Esophagus squamous epithelium (tissue), 5 donors: Measurements from ENCODE around the gene AUTS2. TPM values are rescaled to one million over a fixed set of nuclear protein-coding genes. Genes with fewer than 3 reads are reported as not detected.

Source experiments
- DNase-seq: peaks from one replicate; lab custom pipeline; 2025; lab: John Stamatoyannopoulos, UW
- H3K27ac ChIP-seq, 4 donors: fragments of 200-600 bp; sonication (generic); one replicate each; pipeline ENCODE4 v1.5.1; 2016 to 2019; ENCODE audit warnings: mild to moderate bottlenecking in 1 of 4
- H3K27me3 ChIP-seq, 4 donors: fragments of 200-600 bp; sonication (generic); 1 replicate in 3 of 4; 2 replicates in 1 of 4; pipeline versions ENCODE4 v1.5.1 to v1.6.0; 2017 to 2021; ENCODE audit warnings: antibody characterized with exemption in 1 of 4
- H3K36me3 ChIP-seq, 3 donors: fragments of 200-600 bp; sonication (generic); one replicate each; pipeline ENCODE4 v1.5.1; 2016 to 2019
- H3K4me1 ChIP-seq, 3 donors: fragments of 200-600 bp; sonication (generic); one replicate each; pipeline ENCODE4 v1.5.1; 2017 to 2019
- H3K4me3 ChIP-seq, 4 donors: fragments of 200-600 bp; sonication (generic); 1 replicate in 3 of 4; 2 replicates in 1 of 4; pipeline ENCODE4 v1.5.1; 2016 to 2019; ENCODE audit warnings: mild to moderate bottlenecking in 2 of 4, moderate library complexity in 1 of 4
- H3K9me3 ChIP-seq, 3 donors: fragments of 200-600 bp; sonication (generic); one replicate each; pipeline ENCODE4 v1.5.1; 2016 to 2019
- POLR2A ChIP-seq, 4 donors: fragments of 450-650 bp; IDR thresholded peaks; one replicate each; pipeline ENCODE4 v1.6.1; 2017; ENCODE audit warnings: antibody characterized with exemption in 4 of 4, mild to moderate bottlenecking in 4 of 4, moderate library complexity in 3 of 4
- WGBS, 2 donors: methylation state at CpG; one replicate each; pipeline ENCODE4 v1.1.5; 2018; 5-methylcytosine and 5-hydroxymethylcytosine counted together
- intact Hi-C: fragments of 100-400 bp; cut with DNase I; formaldehyde crosslinking; loops from one replicate; pipeline ENCODE4 v1.15.0; 2022
- total RNA-seq, 4 donors: library from RNA; depleted of rRNA; stranded (reverse); fragments of >200 nt; gene quantifications; one replicate each; pipeline ENCODE4 v1.1.0, GENCODE V29; 2016
- TF ChIP-seq, protein P1 (sequence below), 6 experiments: fragments of 450-650 bp in 4 of 6; fragments of 200-600 bp in 2 of 6; sonication (generic) in 2 of 6; IDR thresholded peaks; one replicate each; pipeline ENCODE4 v1.5.1; 2016 to 2019; ENCODE audit warnings: antibody characterized with exemption in 6 of 6, mild to moderate bottlenecking in 4 of 6, moderate library complexity in 4 of 6
- donor health status: DM: yes; HTN: yes; CAD: no.

AUTS2 gene
- total RNA-seq, 4 donors from 2014 or later, result 9.5 to 36.2 (median 23.0) TPM

DNA sequence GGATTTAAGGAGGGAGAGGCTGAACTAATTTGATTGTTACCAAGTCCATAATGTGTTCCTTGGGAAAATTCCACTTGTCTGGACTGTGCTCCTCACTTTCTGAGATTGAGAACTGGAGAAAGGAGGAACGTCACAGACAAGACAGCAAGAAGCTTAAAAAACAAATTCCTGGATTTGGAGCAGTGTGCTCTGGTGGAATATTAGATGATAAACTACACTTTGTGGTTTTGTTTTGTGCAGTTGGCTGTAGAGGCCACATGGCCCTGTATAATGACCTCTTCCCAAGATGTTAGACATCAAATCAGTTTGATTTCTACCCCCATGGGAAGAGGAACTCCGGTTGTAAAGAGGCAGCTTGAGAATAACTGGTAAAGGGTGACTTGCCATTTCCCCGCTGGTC is 1112.4 kb downstream of the AUTS2 start:
- H3K36me3 ChIP-seq, result no peaks in the 10 kb centered on the region
- H3K27ac ChIP-seq, result peak overlapping the region; percentile 18 to 77 (median 70)
- no peaks in the 10 kb centered on the region for H3K27me3 ChIP-seq
- no peaks in the 10 kb centered on the region for H3K9me3 ChIP-seq
- H3K4me3 ChIP-seq, result no peak overlapping the region
- intact Hi-C loops, result no loop called here
- DNase-seq, result no peak
- 47 to 69% methylated on average over 3 of the region's 3 CpGs for WGBS, 2 donors
- peaks cover 18 to 76% (median 27%) of the 10 kb centered on the region in 3 donors for H3K4me1 ChIP-seq
- TF ChIP-seq POLR2A (IDR thresholded peaks at IDR 0.05), result no peak
- TF ChIP-seq, protein P1, sequence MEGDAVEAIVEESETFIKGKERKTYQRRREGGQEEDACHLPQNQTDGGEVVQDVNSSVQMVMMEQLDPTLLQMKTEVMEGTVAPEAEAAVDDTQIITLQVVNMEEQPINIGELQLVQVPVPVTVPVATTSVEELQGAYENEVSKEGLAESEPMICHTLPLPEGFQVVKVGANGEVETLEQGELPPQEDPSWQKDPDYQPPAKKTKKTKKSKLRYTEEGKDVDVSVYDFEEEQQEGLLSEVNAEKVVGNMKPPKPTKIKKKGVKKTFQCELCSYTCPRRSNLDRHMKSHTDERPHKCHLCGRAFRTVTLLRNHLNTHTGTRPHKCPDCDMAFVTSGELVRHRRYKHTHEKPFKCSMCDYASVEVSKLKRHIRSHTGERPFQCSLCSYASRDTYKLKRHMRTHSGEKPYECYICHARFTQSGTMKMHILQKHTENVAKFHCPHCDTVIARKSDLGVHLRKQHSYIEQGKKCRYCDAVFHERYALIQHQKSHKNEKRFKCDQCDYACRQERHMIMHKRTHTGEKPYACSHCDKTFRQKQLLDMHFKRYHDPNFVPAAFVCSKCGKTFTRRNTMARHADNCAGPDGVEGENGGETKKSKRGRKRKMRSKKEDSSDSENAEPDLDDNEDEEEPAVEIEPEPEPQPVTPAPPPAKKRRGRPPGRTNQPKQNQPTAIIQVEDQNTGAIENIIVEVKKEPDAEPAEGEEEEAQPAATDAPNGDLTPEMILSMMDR (IDR thresholded peaks at IDR 0.05), result no peak

DNA sequence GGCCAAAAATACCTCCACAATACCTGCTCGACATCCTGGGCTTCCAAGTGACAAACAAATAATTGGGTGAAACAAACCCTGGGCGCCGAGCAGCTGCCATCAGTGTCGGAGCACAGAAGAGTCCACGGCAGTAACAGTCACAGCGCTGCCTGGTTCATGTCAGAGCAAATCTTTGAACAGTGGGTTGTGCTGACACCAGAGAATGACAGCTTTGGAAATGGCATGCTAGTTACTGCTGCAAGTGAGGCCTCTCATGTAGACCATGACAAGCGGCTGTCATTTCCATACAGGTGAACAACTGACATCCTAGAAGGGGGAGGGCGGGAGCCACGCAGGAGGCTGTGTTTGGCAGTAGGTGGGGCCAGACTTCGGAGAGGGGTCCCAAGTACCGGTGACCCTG is 1113.2 kb downstream of the AUTS2 start:
- H3K27ac ChIP-seq, result peak overlapping the region in 3 of 4 donors; percentile 63 to 77 (median 77)
- 66 to 91% methylated on average over 9 to 11 of the region's 11 CpGs for WGBS, 2 donors

DNA sequence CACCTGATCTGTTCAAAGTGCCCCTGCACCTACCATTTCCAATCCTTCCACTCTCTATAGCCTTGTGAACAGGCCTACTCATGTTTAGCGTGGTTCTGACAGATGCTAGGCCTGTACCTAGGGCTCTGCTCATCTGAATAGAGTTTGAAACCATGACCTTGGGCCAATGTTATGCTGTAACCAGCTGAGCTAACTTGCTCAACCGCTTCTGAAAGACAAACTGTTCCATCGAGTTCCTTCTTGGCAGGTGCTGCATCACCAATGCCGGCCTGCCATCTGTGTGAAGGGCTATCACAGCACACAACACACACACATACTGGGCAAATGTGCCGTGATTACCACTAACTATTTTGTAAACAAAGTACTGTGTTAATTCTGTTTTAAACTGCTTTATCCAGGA is 1114.7 kb downstream of the AUTS2 start:
- Histone ChIP-seq H3K9me3 (no peaks in the 10 kb centered on the region), H3K36me3 (no peaks in the 10 kb centered on the region), H3K4me3 (no peak overlapping the region), H3K27ac (peak overlapping the region; percentile 21 to 69 (median 46)), H3K4me1 (peaks cover 30 to 84% (median 32%) of the 10 kb centered on the region in 3 donors), H3K27me3 (no peaks in the 10 kb centered on the region)
- no peak for DNase-seq
- 25 to 63% methylated on average over 5 of the region's 5 CpGs for WGBS, 2 donors
- intact Hi-C loops, result no loop called here
- no peak for TF ChIP-seq POLR2A (IDR thresholded peaks at IDR 0.05)
- TF ChIP-seq, protein P1 (IDR thresholded peaks at IDR 0.05), result no peak

More for the DNA sequence above, 1113.2 kb downstream of the AUTS2 start:
- H3K9me3 ChIP-seq, result no peaks in the 10 kb centered on the region
- no peak overlapping the region for H3K4me3 ChIP-seq
- H3K27me3 ChIP-seq, result no peaks in the 10 kb centered on the region
- no peaks in the 10 kb centered on the region for H3K36me3 ChIP-seq
- no peak for TF ChIP-seq POLR2A (IDR thresholded peaks at IDR 0.05)
- TF ChIP-seq, protein P1 (IDR thresholded peaks at IDR 0.05), result no peak
- H3K4me1 ChIP-seq, result peaks cover 18 to 75% (median 27%) of the 10 kb centered on the region in 3 donors
- intact Hi-C loops, result no loop called here
- no peak for DNase-seq

DNA sequence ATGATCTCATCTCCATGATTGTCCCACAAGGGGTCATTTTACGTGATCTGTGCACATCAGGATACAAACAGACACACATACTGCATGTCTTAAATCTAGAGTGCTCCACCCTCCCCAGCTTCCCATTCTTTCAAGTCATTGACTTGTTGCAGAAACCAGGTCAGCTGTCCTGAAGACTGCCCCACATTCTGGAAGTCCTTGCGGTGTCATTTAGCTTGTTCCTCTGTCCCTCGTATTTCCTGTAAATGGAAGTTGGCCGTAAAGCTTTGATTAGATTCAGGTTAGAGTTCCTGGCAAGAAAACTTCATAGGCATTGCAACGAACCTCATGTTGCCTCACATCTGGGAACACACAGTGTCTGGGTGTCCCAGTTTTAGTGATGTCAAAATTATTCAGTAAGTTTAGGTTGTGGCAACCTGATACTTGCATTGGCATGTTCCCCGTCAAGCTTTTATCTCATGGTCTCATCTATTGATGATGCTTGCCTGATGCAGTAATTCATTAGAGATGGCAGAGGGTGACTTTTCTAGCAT is 1116.3 kb downstream of the AUTS2 start:
- H3K36me3 ChIP-seq, result no peaks in the 10 kb centered on the region
- no peaks in the 10 kb centered on the region for H3K9me3 ChIP-seq
- no peak overlapping the region for H3K27ac ChIP-seq
- no peak for TF ChIP-seq POLR2A (IDR thresholded peaks at IDR 0.05)
- TF ChIP-seq, protein P1 (IDR thresholded peaks at IDR 0.05), result no peak
- H3K4me1 ChIP-seq, result peaks cover 27 to 89% (median 30%) of the 10 kb centered on the region in 3 donors
- H3K4me3 ChIP-seq, result no peak overlapping the region
- H3K27me3 ChIP-seq, result no peaks in the 10 kb centered on the region
- 91 to 94% methylated on average over 6 of the region's 6 CpGs for WGBS, 2 donors
- intact Hi-C loops, result no loop called here
- DNase-seq, result no peak

DNA sequence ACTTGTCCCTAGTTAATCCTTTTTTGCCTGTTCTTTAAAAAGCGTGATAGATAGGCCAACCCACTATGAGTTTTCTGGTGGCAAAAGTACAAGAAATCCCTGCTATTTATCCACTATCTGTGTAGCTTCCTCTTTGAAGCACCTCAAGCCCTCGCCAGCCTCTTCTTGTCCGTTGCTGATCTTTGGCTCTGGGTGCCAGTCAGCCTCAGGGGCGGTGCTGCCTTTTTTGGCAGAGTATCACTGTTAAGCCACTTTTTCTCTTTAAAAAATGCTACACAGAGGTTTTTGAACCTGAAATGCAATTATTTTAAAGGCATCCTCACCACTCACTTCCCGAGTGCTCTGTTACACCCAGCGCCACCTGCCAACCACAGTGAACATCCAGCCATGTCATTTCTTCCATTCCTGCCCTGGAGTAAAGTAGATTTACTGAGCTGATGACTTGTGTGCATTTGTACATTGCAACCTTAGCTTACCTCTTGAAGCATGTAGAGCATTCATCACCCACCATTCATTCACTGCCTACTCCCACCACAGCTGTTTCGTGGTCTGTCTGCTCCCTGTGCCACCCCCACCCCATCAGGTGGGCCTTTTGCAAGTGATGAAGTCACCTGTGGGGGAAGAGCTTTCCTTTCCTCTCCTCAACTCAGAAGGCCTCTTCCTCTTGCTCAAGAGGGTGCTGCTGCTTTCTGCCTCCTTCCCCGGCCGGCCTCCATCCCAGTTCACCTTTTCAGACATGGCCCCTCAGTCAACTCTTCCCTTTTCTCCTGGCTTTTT is 1119.5 kb downstream of the AUTS2 start:
- Histone ChIP-seq H3K27me3 (no peaks in the 10 kb centered on the region), H3K9me3 (no peaks in the 10 kb centered on the region), H3K4me1 (peaks cover 5 to 84% (median 13%) of the 10 kb centered on the region in 3 donors), H3K36me3 (no peaks in the 10 kb centered on the region), H3K4me3 (no peak overlapping the region), H3K27ac (peak overlapping the region in 3 of 4 donors; percentile 1 to 38 (median 7))
- DNase-seq, result no peak
- intact Hi-C loops, result no loop called here
- 48 to 64% methylated on average over 9 of the region's 9 CpGs for WGBS, 2 donors
- no peak for TF ChIP-seq POLR2A (IDR thresholded peaks at IDR 0.05)
- TF ChIP-seq, protein P1 (IDR thresholded peaks at IDR 0.05), result no peak
